C1 segment of cervical spinal cord (tissue), 14 donors: ENCODE results near the gene LRFN4.

Source experiments
- DNase-seq, 14 donors: peaks; one replicate each; lab custom pipeline; 2025; lab: John Stamatoyannopoulos, UW

The LRFN4 gene

GRCh38 chr11:66858186-66858938 is 1.5 kb downstream of the LRFN4 start:
- DNase-seq: no peak

GRCh38 chr11:66858939-66859685 is 2.2 kb downstream of the LRFN4 start:
- DNase-seq: no peak

GRCh38 chr11:66859686-66860448 is 3.0 kb downstream of the LRFN4 start:
- DNase-seq: no peak

GRCh38 chr11:66860449-66860831 is 3.6 kb downstream of the LRFN4 start:
- no peak for DNase-seq

- DNase-seq: no peak
Measured at GRCh38 chr11:66861038-66861773, 4.3 kb downstream of the LRFN4 start.

- DNase-seq: no peak
Measured at GRCh38 chr11:66861774-66862558, 5.1 kb downstream of the LRFN4 start.

- DNase-seq: no peak
Measured at GRCh38 chr11:66862559-66863037, 5.7 kb downstream of the LRFN4 start.

- DNase-seq: no peak
Measured at GRCh38 chr11:66863428-66864125, 6.7 kb downstream of the LRFN4 start.

GRCh38 chr11:66864172-66864901 is 7.5 kb downstream of the LRFN4 start:
- peak in 1 of 14 donors; percentile 53 for DNase-seq

- peak in 2 of 14 donors; percentile 32 to 78 for DNase-seq
Measured at GRCh38 chr11:66864924-66865697, 8.2 kb downstream of the LRFN4 start.

GRCh38 chr11:66866007-66866406 is 9.1 kb downstream of the LRFN4 start:
- no peak for DNase-seq

GRCh38 chr11:66866511-66866986 is 9.7 kb downstream of the LRFN4 start:
- no peak for DNase-seq

- no peak for DNase-seq
Measured at GRCh38 chr11:66867425-66868040, 10.7 kb downstream of the LRFN4 start.

GRCh38 chr11:66868082-66868725 is 11.3 kb downstream of the LRFN4 start:
- no peak for DNase-seq

- DNase-seq: no peak
Measured at GRCh38 chr11:66868726-66869566, 12.1 kb downstream of the LRFN4 start.

GRCh38 chr11:66869567-66869870 is 12.7 kb downstream of the LRFN4 start:
- DNase-seq: no peak

GRCh38 chr11:66870131-66870530 is 13.3 kb downstream of the LRFN4 start:
- DNase-seq: no peak
